Measurements from ENCODE around the gene ARFGAP3. TPM values are rescaled to one million over a fixed set of nuclear protein-coding genes. Genes with fewer than 3 reads are reported as not detected.

Gene ARFGAP3
- total RNA-seq, 2 experiments from 2014 or later = 19.5 to 21.4 TPM

DNA sequence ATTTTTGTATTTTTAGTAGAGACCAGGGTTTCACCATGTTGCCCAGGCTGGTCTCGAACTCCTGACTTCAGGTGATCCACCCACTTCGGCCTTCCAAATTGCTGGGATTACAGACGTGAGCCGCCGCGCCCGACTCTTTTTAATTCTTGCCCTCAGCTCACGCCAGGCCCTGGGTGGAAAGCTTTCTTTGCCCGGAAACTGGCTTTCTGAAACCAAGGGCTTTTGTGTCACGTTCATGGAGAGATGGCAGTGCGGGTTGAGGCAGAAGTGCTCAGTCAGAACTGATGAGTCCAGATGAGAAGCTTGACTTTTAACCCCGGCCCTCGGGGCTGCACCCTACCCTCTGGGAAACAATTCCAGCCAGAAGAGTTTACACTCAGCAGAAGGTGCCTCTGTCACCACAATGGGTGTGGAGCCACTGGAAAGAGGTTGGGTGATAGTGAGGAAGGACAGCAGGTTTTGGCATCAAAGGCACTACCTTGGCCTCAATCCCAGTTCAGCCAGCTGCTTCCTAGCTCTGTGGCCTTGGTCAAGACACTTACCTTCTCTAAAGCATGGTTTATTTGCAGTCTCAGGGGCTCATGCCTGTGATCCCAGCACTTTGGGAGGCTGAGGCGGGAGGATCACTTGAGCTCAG, 890 bp upstream of the ARFGAP3 start:
- CTCF ChIA-PET = interaction anchor here (1.1 to 2.0 kb wide), 2 partner anchors 10 kb away, joined by 3 to 11 read pairs; no protein-coding TSS in a partner anchor
- POLR2A ChIA-PET = interaction anchor here (1.4 kb wide), 1 partner anchor 37 kb away, joined by 5 read pairs; no protein-coding TSS in a partner anchor
- Histone ChIP-seq H3K4me3 (ENCODE audit: low read length) (peak overlapping the region; percentile 55), H3K27ac (ENCODE audit: low read depth in 1 of 2, low read length in 2 of 2) (no peak overlapping the region), H3K27me3 (ENCODE audit: control insufficient read depth in 1 of 2, insufficient read depth in 2 of 2, low read length in 2 of 2) (no peaks in the 10 kb centered on the region), H3K36me3 (ENCODE audit: insufficient read depth, low read length) (peaks cover 3% of the 10 kb centered on the region), H3K9me3 (ENCODE audit: control insufficient read depth in 1 of 2, insufficient read depth in 1 of 2, low read length in 2 of 2) (no peaks in the 10 kb centered on the region), H3K4me1 (ENCODE audit: insufficient read depth, low read length) (peaks cover 32% of the 10 kb centered on the region)
- ATAC-seq (ENCODE audit: poor library complexity) (no peak), DNase-seq (peak in 1 of 14 experiments; percentile 33)
- H3K4me3 Mint-ChIP-seq = peak overlapping the region; percentile 86
- no peak for TF ChIP-seq CTCF (IDR thresholded peaks at IDR 0.05)
- peak overlapping the region; percentile 75 for H3K27ac Mint-ChIP-seq
- intact Hi-C loops (cut with DNase I, micrococcal nuclease) = loop anchor here (1.0 to 5.0 kb wide), 5 partner anchors 156 to 329 kb away; partner anchors contain the start of genes PACSIN2 (in 1 of the 2), POLDIP3 (in 1 of the 2), TTLL1 (in 1 of the 2) and TTLL12 (in 1 of the 2)
- H3K27me3 Mint-ChIP-seq = no peaks in the 10 kb centered on the region
- peaks cover 14% of the 10 kb centered on the region for H3K4me1 Mint-ChIP-seq (ENCODE audit: low read depth)
- no peaks in the 10 kb centered on the region for H3K9me3 Mint-ChIP-seq
- peaks cover 4% of the 10 kb centered on the region for H3K36me3 Mint-ChIP-seq (ENCODE audit: low read depth)

DNA sequence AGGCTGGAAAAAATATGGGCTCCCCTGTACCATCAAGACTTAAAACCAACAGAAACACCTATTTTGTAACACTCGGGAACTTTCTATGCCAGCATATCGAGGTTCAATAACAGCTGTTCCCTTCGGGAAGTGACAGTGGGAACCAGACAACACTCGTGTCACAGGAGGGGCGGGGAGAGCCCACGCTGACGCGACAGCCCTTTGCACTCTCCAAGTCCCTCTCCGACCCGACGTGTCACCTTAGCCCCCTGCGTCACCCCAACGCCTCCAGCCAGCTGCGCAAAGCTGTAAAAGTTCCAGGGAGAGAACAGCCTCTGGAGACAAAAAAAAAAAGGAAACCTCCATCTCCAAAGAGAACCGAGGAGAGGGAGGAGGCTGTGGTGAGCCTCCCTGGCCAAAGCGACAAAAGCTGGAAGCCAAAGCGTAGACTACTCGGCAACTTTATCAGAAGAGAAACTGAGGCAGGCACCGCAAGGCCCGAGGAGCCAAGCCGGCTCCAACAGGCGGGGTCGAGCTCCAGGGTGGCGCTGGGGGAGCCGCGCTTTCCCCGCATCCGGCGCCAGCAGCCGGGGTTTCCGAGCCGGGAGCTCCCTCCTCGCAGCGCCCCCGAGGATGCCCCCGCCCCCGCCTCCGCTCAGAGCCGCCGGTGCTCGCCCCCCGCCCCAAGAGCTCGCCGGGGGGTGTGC, 751 bp downstream of the ARFGAP3 start:
- ATAC-seq (ENCODE audit: poor library complexity) = peak; percentile 44
- no peak for TF ChIP-seq CTCF (IDR thresholded peaks at IDR 0.05)
- DNase-seq = peak in 13 of 14 experiments; percentile 8 to 84 (median 48)
- intact Hi-C loops (cut with DNase I, micrococcal nuclease) = loop anchor here (2.0 to 5.0 kb wide), 4 partner anchors 161 to 330 kb away; partner anchors contain the start of genes PACSIN2 (in 1 of the 2), POLDIP3 (in 1 of the 2), TTLL1 (in 1 of the 2) and TTLL12 (in 1 of the 2)
- Mint-ChIP-seq H3K27me3 (no peaks in the 10 kb centered on the region), H3K4me1 (ENCODE audit: low read depth) (peaks cover 11% of the 10 kb centered on the region), H3K9me3 (no peaks in the 10 kb centered on the region), H3K4me3 (peak overlapping the region; percentile 92), H3K27ac (peak overlapping the region; percentile 91), H3K36me3 (ENCODE audit: low read depth) (peaks cover 4% of the 10 kb centered on the region)
- Histone ChIP-seq H3K4me3 (ENCODE audit: low read length) (peak overlapping the region; percentile 74), H3K36me3 (ENCODE audit: insufficient read depth, low read length) (peaks cover 3% of the 10 kb centered on the region), H3K9me3 (ENCODE audit: control insufficient read depth in 1 of 2, insufficient read depth in 1 of 2, low read length in 2 of 2) (no peaks in the 10 kb centered on the region), H3K27me3 (ENCODE audit: control insufficient read depth in 1 of 2, insufficient read depth in 2 of 2, low read length in 2 of 2) (no peaks in the 10 kb centered on the region), H3K4me1 (ENCODE audit: insufficient read depth, low read length) (peaks cover 32% of the 10 kb centered on the region), H3K27ac (ENCODE audit: low read depth in 1 of 2, low read length in 2 of 2) (peak overlapping the region; percentile 79 to 81)
- POLR2A ChIA-PET = interaction anchor here (0.6 to 1.4 kb wide), 8 partner anchors 12 to 331 kb away, joined by 3 to 6 read pairs (median 3); partner anchors contain the start of genes CYB5R3, POLDIP3 and TTLL12
- CTCF ChIA-PET = interaction anchor here (2.0 kb wide), 1 partner anchor 11 kb away, joined by 11 read pairs; no protein-coding TSS in a partner anchor

GRCh38 chr22:42855721-42856120, 1.4 kb downstream of the ARFGAP3 start:
- ATAC-seq (ENCODE audit: poor library complexity) = no peak
- Mint-ChIP-seq H3K9me3 (no peaks in the 10 kb centered on the region), H3K4me1 (ENCODE audit: low read depth) (peaks cover 11% of the 10 kb centered on the region), H3K27ac (peak overlapping the region; percentile 91), H3K4me3 (peak overlapping the region; percentile 92), H3K27me3 (no peaks in the 10 kb centered on the region), H3K36me3 (ENCODE audit: low read depth) (peaks cover 4% of the 10 kb centered on the region)
- ChIA-PET CTCF (interaction anchor here (1.3 kb wide), 1 partner anchor 12 kb away, joined by 4 read pairs; no protein-coding TSS in a partner anchor), POLR2A (interaction anchor here (1.0 to 1.2 kb wide), 2 partner anchors 241 to 332 kb away, joined by 3 to 6 read pairs; partner anchors contain the start of genes POLDIP3 and TTLL12)
- H3K27me3 ChIP-seq (ENCODE audit: control insufficient read depth in 1 of 2, insufficient read depth in 2 of 2, low read length in 2 of 2) = no peaks in the 10 kb centered on the region
- peaks cover 32% of the 10 kb centered on the region for H3K4me1 ChIP-seq (ENCODE audit: insufficient read depth, low read length)
- H3K4me3 ChIP-seq (ENCODE audit: low read length) = peak overlapping the region; percentile 74
- no peak for TF ChIP-seq CTCF (IDR thresholded peaks at IDR 0.05)
- no peak overlapping the region for H3K27ac ChIP-seq (ENCODE audit: low read depth in 1 of 2, low read length in 2 of 2)
- no peaks in the 10 kb centered on the region for H3K9me3 ChIP-seq (ENCODE audit: control insufficient read depth in 1 of 2, insufficient read depth in 1 of 2, low read length in 2 of 2)
- peaks cover 3% of the 10 kb centered on the region for H3K36me3 ChIP-seq (ENCODE audit: insufficient read depth, low read length)
- no peak for DNase-seq
- intact Hi-C loops (cut with DNase I, micrococcal nuclease) = loop anchor here (2.0 to 5.0 kb wide), 4 partner anchors 162 to 331 kb away; partner anchors contain the start of genes PACSIN2 (in 1 of the 2), POLDIP3 (in 1 of the 2), TTLL1 (in 1 of the 2) and TTLL12 (in 1 of the 2)
